Breast epithelium (tissue), 3 donors: ENCODE data around the gene PGBD5.

Experiments
- CTCF ChIP-seq, 3 donors: fragments of 450-650 bp; IDR thresholded peaks; one replicate each; pipeline ENCODE4 v1.5.1; 2016 to 2017; ENCODE audit warnings: antibody characterized with exemption in 3 of 3, mild to moderate bottlenecking in 3 of 3, moderate library complexity in 3 of 3
- POLR2AphosphoS5 ChIP-seq, 3 donors: sonication (generic); formaldehyde crosslinking; IDR thresholded peaks; one replicate each; pipeline ENCODE4 v1.6.1; 2017; ENCODE audit warnings: antibody characterized with exemption in 3 of 3

- TF ChIP-seq CTCF (IDR thresholded peaks at IDR 0.05) (no peak), POLR2AphosphoS5 (IDR thresholded peaks at IDR 0.05) (no peak)
Observed at GRCh38 chr1:230342699-230343098, 83.4 kb downstream of the PGBD5 start.
